MM.1S (cell line): ENCODE measurements around the gene SORL1-AS1.

Experiments
- DNase-seq: peaks from one replicate; pipeline ENCODE4 v3.0.0-alpha.2; 2015
- H2AFZ ChIP-seq: fragments of 300-600 bp; sonication (generic); 2 replicates; pipeline ENCODE4 v1.6.0; 2016; ENCODE audit warnings: antibody characterized with exemption, low read length
- H3F3A ChIP-seq: fragments of 300-600 bp; sonication (generic); 2 replicates; pipeline ENCODE4 v1.6.1; 2016; ENCODE audit warnings: mild to moderate bottlenecking, antibody characterized with exemption, low read length, moderate library complexity, mixed read lengths; ENCODE audit not compliant: insufficient read depth
- H3K27ac ChIP-seq: fragments of 300-600 bp; sonication (generic); 2 replicates; pipeline ENCODE4 v1.5.1; 2016; ENCODE audit warnings: mild to moderate bottlenecking, low read length
- H3K27me3 ChIP-seq: fragments of 300-600 bp; sonication (generic); replicated peaks from 2 replicates; pipeline ENCODE4 v1.6.0; 2016; ENCODE audit warnings: low read length; ENCODE audit not compliant: insufficient read depth
- H3K36me3 ChIP-seq: fragments of 300-600 bp; sonication (generic); replicated peaks from 2 replicates; pipeline ENCODE4 v1.6.1; 2016; ENCODE audit warnings: mild to moderate bottlenecking, low read length, mixed read lengths; ENCODE audit not compliant: insufficient read depth
- H3K4me1 ChIP-seq: fragments of 300-600 bp; sonication (generic); 2 replicates; pipeline ENCODE4 v1.6.1; 2016; ENCODE audit warnings: low read length, mixed read lengths
- H3K4me2 ChIP-seq: fragments of 300-600 bp; sonication (generic); 2 replicates; pipeline ENCODE4 v1.6.0; 2016; ENCODE audit warnings: low read depth, low read length
- H3K4me3 ChIP-seq: fragments of 300-600 bp; sonication (generic); 2 replicates; pipeline ENCODE4 v1.5.1; 2016; ENCODE audit warnings: low read length, mixed read lengths
- H3K79me2 ChIP-seq: fragments of 300-600 bp; sonication (generic); 2 replicates; pipeline ENCODE4 v1.6.1; 2016; ENCODE audit warnings: mixed run types, low read length, mixed read lengths
- H3K9ac ChIP-seq: fragments of 300-600 bp; sonication (generic); 2 replicates; pipeline ENCODE4 v1.6.1; 2016; ENCODE audit warnings: low read length, mixed read lengths
- H3K9me2 ChIP-seq: fragments of 300-600 bp; sonication (generic); replicated peaks from 2 replicates; pipeline ENCODE4 v1.6.1; 2016; ENCODE audit warnings: mild to moderate bottlenecking, low read length, mixed read lengths; ENCODE audit not compliant: insufficient read depth
- H3K9me3 ChIP-seq: fragments of 300-600 bp; sonication (generic); replicated peaks from 2 replicates; pipeline ENCODE4 v1.6.1; 2016; ENCODE audit warnings: mild to moderate bottlenecking, low read length, mixed read lengths; ENCODE audit not compliant: insufficient read depth
- H4K20me1 ChIP-seq: fragments of 300-600 bp; sonication (generic); 2 replicates; pipeline ENCODE4 v1.6.1; 2016; ENCODE audit warnings: mild to moderate bottlenecking, low read length, moderate library complexity, mixed read lengths; ENCODE audit not compliant: insufficient read depth
- EZH2 ChIP-seq: fragments of 300-600 bp; sonication (generic); optimal IDR thresholded peaks from 2 replicates; pipeline ENCODE3; 2017; ENCODE audit warnings: low read depth, mild to moderate bottlenecking, antibody characterized with exemption, low read length, mixed read lengths
- EZH2phosphoT487 ChIP-seq: fragments of 300-600 bp; sonication (generic); IDR thresholded peaks from 2 replicates; pipeline ENCODE4 v1.6.1; 2018; ENCODE audit warnings: antibody characterized with exemption, low read length
- TF ChIP-seq, protein P1 (sequence below): fragments of 300-600 bp; sonication (generic); IDR thresholded peaks from 2 replicates; pipeline ENCODE4 v1.5.1; 2016; ENCODE audit warnings: antibody characterized with exemption, low read length, mixed read lengths

SORL1-AS1 gene

GRCh38 chr11:121429556-121429955, 23.2 kb downstream of the SORL1-AS1 start:
- Histone ChIP-seq H3K27me3 (no peaks in the 10 kb centered on the region), H2AFZ (no peak overlapping the region), H3K4me1 (no peaks in the 10 kb centered on the region), H3K27ac (no peak overlapping the region), H3K4me3 (no peak overlapping the region), H3K9me3 (no peaks in the 10 kb centered on the region), H4K20me1 (no peaks in the 10 kb centered on the region), H3K9ac (no peak overlapping the region), H3K36me3 (no peaks in the 10 kb centered on the region), H3K4me2 (no peak overlapping the region), H3K9me2 (no peaks in the 10 kb centered on the region), H3F3A (no peaks in the 10 kb centered on the region), H3K79me2 (no peaks in the 10 kb centered on the region)
- no peak for DNase-seq
- TF ChIP-seq EZH2phosphoT487 (no peak), EZH2 (no peak)
- TF ChIP-seq, protein P1, sequence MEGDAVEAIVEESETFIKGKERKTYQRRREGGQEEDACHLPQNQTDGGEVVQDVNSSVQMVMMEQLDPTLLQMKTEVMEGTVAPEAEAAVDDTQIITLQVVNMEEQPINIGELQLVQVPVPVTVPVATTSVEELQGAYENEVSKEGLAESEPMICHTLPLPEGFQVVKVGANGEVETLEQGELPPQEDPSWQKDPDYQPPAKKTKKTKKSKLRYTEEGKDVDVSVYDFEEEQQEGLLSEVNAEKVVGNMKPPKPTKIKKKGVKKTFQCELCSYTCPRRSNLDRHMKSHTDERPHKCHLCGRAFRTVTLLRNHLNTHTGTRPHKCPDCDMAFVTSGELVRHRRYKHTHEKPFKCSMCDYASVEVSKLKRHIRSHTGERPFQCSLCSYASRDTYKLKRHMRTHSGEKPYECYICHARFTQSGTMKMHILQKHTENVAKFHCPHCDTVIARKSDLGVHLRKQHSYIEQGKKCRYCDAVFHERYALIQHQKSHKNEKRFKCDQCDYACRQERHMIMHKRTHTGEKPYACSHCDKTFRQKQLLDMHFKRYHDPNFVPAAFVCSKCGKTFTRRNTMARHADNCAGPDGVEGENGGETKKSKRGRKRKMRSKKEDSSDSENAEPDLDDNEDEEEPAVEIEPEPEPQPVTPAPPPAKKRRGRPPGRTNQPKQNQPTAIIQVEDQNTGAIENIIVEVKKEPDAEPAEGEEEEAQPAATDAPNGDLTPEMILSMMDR, result no peak

- H3K9ac ChIP-seq, result no peak overlapping the region
- no peaks in the 10 kb centered on the region for H3K27me3 ChIP-seq
- no peaks in the 10 kb centered on the region for H3K79me2 ChIP-seq
- H3K4me3 ChIP-seq, result no peak overlapping the region
- no peak for DNase-seq
- 0 out of 2 replicates have a peak, but pooled peaks cover 2% of the 10 kb centered on the region for H3K4me1 ChIP-seq
- no peaks in the 10 kb centered on the region for H3K36me3 ChIP-seq
- H3F3A ChIP-seq, result no peaks in the 10 kb centered on the region
- no peaks in the 10 kb centered on the region for H3K9me3 ChIP-seq
- no peaks in the 10 kb centered on the region for H4K20me1 ChIP-seq
- no peak overlapping the region for H3K27ac ChIP-seq
- TF ChIP-seq, protein P1, result no peak
- TF ChIP-seq EZH2, result no peak
- no peak for TF ChIP-seq EZH2phosphoT487
- H3K4me2 ChIP-seq, result no peak overlapping the region
- H3K9me2 ChIP-seq, result no peaks in the 10 kb centered on the region
- H2AFZ ChIP-seq, result no peak overlapping the region
Measured at GRCh38 chr11:121427400-121427744, 25.4 kb downstream of the SORL1-AS1 start.

GRCh38 chr11:121426476-121427399, 26.0 kb downstream of the SORL1-AS1 start:
- Histone ChIP-seq H2AFZ (no peak overlapping the region), H3K4me2 (no peak overlapping the region), H3K27me3 (no peaks in the 10 kb centered on the region), H3K27ac (no peak overlapping the region), H3K9ac (no peak overlapping the region), H3K9me3 (no peaks in the 10 kb centered on the region), H3K4me1 (0 out of 2 replicates have a peak, but pooled peaks cover 2% of the 10 kb centered on the region), H3K79me2 (no peaks in the 10 kb centered on the region), H4K20me1 (no peaks in the 10 kb centered on the region), H3K36me3 (no peaks in the 10 kb centered on the region), H3K4me3 (no peak overlapping the region), H3F3A (no peaks in the 10 kb centered on the region), H3K9me2 (no peaks in the 10 kb centered on the region)
- DNase-seq, result no peak
- TF ChIP-seq EZH2phosphoT487 (no peak), EZH2 (no peak)
- TF ChIP-seq, protein P1, result no peak
